SJCRH30 (cell line): ENCODE results near the gene GNGT2. TPM values are rescaled to one million over a fixed set of nuclear protein-coding genes. Genes with fewer than 3 reads are reported as not detected.
"Not testable (repeated sequence)": the region's sequence is repeated elsewhere in the genome, so short reads cannot be mapped to it uniquely, and the experiment has no call there.

ENCODE experiments used
- DNase-seq, 2 experiments: peaks; one replicate each; pipeline ENCODE4 v3.0.0-alpha.2; 2015 to 2020
- H3K27ac ChIP-seq: fragments of 250-450 bp; sonication (Bioruptor Pico); 2 replicates; pipeline ENCODE4 v1.5.1; 2020; ENCODE audit warnings: mild to moderate bottlenecking, moderate library complexity
- H3K27me3 ChIP-seq: fragments of 250-450 bp; sonication (Bioruptor Pico); 2 replicates; pipeline ENCODE4 v1.5.1; 2020; ENCODE audit warnings: mild to moderate bottlenecking, moderate library complexity
- H3K36me3 ChIP-seq: fragments of 250-450 bp; sonication (Bioruptor Pico); 2 replicates; pipeline ENCODE4 v1.5.1; 2020; ENCODE audit warnings: mild to moderate bottlenecking, moderate library complexity
- H3K4me1 ChIP-seq: fragments of 250-450 bp; sonication (Bioruptor Pico); 2 replicates; pipeline ENCODE4 v1.5.1; 2020; ENCODE audit warnings: mild to moderate bottlenecking, moderate library complexity
- H3K4me3 ChIP-seq: fragments of 250-450 bp; sonication (Bioruptor Pico); 2 replicates; pipeline ENCODE4 v1.5.1; 2020; ENCODE audit warnings: mild to moderate bottlenecking, moderate library complexity
- H3K9me3 ChIP-seq: fragments of 250-450 bp; sonication (Bioruptor Pico); replicated peaks from 2 replicates; pipeline ENCODE4 v1.5.1; 2020; ENCODE audit warnings: mild to moderate bottlenecking, moderate library complexity
- total RNA-seq: library from RNA; depleted of rRNA; stranded (reverse); fragments of >200 nt; shearing (Covaris generic); gene quantifications from 2 replicates; pipeline ENCODE4 v1.2.3, GENCODE V29; 2014; rRNA removed

The GNGT2 gene
- total RNA-seq, 1 experiment from 2014 or later = 5.3 TPM

DNA sequence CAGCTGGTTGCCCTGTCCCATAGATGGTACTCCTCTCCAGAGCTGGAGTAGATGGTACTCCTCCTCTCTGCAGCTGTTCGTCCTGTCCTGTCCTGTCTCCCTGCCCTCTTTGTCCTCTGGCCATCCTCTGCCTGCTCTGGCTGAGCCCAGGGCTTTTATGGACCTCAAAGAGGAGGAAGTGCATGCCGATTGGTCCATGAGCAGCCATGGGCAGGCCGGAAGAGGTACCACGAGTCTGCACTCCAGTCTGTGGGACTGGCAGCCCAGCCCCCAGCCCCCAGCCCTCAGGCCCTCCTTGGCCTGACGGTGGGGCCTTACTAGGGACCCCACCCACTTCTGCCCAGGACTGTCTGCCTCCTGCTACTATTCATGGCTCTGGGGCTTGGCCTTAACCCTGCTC is 27.0 kb downstream of the GNGT2 start:
- Histone ChIP-seq H3K36me3 (no peaks in the 10 kb centered on the region), H3K27me3 (no peaks in the 10 kb centered on the region), H3K9me3 (peaks cover 5% of the 10 kb centered on the region; the same call in 1 of the 2 replicates), H3K27ac (no peak overlapping the region), H3K4me3 (no peak overlapping the region), H3K4me1 (no peaks in the 10 kb centered on the region)
- DNase-seq = no peak

- H3K36me3 ChIP-seq = no peaks in the 10 kb centered on the region
- peaks cover 5% of the 10 kb centered on the region; the same call in 1 of the 2 replicates for H3K9me3 ChIP-seq
- H3K4me3 ChIP-seq = no peak overlapping the region
- H3K27me3 ChIP-seq = no peaks in the 10 kb centered on the region
- no peaks in the 10 kb centered on the region for H3K4me1 ChIP-seq
- no peak for DNase-seq
- no peak overlapping the region for H3K27ac ChIP-seq
Measured at GRCh38 chr17:49180998-49181635, 29.3 kb downstream of the GNGT2 start.

GRCh38 chr17:49180303-49180702 is 30.1 kb downstream of the GNGT2 start:
- no peak overlapping the region for H3K27ac ChIP-seq
- H3K4me3 ChIP-seq = no peak overlapping the region
- no peaks in the 10 kb centered on the region for H3K4me1 ChIP-seq
- no peaks in the 10 kb centered on the region for H3K27me3 ChIP-seq
- H3K9me3 ChIP-seq = peaks cover 5% of the 10 kb centered on the region; the same call in 1 of the 2 replicates
- H3K36me3 ChIP-seq = no peaks in the 10 kb centered on the region
- peak; percentile 64 to 83 for DNase-seq

DNA sequence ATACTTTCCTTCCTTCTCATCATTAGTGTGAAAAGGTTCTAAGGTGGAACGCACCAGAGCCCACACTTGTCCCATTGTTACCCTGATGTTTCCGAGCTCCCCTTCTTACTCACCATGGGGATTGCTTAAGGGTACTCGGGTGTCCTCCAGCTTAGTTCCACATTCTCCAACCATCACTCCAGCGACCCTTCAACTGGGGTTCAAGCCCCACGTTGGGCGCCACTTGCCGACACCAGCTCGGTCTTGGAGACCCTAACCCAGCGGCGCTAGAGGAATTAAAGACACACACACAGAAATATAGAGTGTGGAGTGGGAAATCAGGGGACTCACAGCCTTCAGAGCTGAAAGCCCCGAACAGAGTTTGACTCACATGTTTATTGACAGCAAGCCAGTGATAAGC is 34.4 kb downstream of the GNGT2 start:
- not testable (repeated sequence) for H3K4me1 ChIP-seq, H3K4me3 ChIP-seq, H3K27ac ChIP-seq, H3K27me3 ChIP-seq, H3K36me3 ChIP-seq, H3K9me3 ChIP-seq, DNase-seq

GRCh38 chr17:49170711-49171110 is 39.7 kb downstream of the GNGT2 start:
- not testable (repeated sequence) for H3K4me1 ChIP-seq, H3K9me3 ChIP-seq, H3K27me3 ChIP-seq, H3K36me3 ChIP-seq, H3K27ac ChIP-seq, DNase-seq, H3K4me3 ChIP-seq

DNA sequence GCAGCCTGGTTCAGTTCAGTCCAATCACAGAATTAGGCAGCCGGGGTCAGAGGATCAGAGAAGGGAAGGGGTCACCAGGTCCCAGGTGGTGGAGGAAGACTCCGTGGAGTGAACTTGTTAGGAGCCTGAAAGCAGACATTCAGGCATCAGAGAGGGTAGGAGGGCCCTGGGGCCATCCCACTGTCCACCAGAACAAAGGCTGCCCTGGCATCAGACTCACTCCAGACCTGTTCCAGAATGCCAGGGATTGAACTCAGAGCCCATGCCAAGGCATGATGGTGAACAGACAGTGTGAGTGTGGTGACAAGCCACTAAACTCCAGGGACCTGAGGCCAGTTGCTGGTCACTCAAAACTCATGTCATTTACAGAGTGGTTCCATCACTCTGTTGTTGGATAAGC is 40.2 kb downstream of the GNGT2 start:
- DNase-seq = no peak
- H3K4me3 ChIP-seq = no peak overlapping the region
- H3K4me1 ChIP-seq = no peaks in the 10 kb centered on the region
- H3K27ac ChIP-seq = no peak overlapping the region
- H3K9me3 ChIP-seq = peaks cover 3% of the 10 kb centered on the region; the same call in 1 of the 2 replicates
- H3K27me3 ChIP-seq = no peaks in the 10 kb centered on the region; the same call in 1 of the 2 replicates
- H3K36me3 ChIP-seq = no peaks in the 10 kb centered on the region

DNA sequence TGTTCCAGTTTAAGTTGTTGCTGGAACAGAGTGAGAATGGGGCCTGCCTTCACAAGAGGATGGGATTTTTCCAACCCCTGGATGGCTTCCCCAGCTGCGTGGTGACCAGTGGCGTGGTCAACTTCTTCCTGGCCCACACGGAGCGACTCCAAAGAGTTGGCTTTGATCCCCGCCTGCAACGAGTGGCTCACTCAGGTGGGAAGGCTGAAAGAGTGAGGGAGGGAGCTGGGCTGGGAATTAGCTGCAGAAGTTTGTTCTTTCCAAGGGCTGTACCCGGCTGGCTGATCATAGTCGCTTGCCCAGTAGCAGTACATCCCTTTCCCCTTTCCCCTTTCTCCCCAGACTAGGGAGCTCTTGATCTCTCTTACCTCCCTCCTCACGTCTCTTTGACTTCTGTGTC is 41.7 kb downstream of the GNGT2 start:
- H3K27me3 ChIP-seq = no peaks in the 10 kb centered on the region; the same call in 1 of the 2 replicates
- no peak for DNase-seq
- H3K4me1 ChIP-seq = no peaks in the 10 kb centered on the region
- H3K27ac ChIP-seq = no peak overlapping the region
- H3K36me3 ChIP-seq = no peaks in the 10 kb centered on the region
- H3K4me3 ChIP-seq = no peak overlapping the region
- H3K9me3 ChIP-seq = no peaks in the 10 kb centered on the region

DNA sequence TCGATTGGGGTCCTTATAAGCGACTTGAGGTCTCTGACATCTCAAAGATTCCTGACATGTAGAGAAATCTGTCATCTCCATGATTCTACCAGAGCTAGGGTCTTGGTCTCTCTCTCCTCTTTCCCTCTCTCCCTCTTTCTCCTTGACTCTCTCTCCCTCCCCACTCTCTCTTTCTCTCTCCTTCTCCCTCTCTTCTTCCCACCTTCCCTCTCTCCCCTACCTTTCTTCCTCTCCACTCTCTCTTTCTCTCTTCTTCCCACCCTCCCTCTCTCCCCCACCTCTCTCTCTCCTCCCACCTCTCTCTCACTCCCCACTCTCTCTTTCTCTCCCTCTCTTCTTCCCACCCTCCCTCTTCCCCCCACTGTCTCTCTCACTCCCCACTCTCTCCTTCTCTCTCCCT is 45.2 kb downstream of the GNGT2 start:
- H3K4me1 ChIP-seq = no peaks in the 10 kb centered on the region
- DNase-seq = no peak
- H3K9me3 ChIP-seq = no peaks in the 10 kb centered on the region
- no peaks in the 10 kb centered on the region; the same call in 1 of the 2 replicates for H3K27me3 ChIP-seq
- H3K27ac ChIP-seq = no peak overlapping the region
- H3K36me3 ChIP-seq = no peaks in the 10 kb centered on the region
- H3K4me3 ChIP-seq = no peak overlapping the region

DNA sequence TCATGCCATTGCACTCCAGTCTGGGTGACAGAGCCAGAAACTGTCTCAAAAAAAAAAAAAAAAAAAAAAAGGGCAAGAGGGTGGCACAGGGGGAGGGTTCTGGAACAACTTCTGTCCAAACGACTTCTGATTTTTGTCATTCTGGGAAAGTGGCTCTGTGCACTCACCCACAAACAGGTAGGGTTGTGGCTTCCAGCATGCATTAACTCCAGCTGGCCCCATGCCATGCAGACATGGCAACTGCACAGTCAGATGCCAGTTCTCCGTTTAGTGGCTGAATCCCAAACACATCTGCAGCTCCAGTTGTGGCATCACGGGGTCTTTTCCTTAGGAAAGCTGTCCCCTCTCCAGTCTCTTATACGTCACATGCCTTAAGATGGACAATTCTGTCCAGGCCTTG is 47.5 kb downstream of the GNGT2 start:
- H3K4me1 ChIP-seq = no peaks in the 10 kb centered on the region
- no peak overlapping the region for H3K27ac ChIP-seq
- H3K4me3 ChIP-seq = no peak overlapping the region
- H3K36me3 ChIP-seq = no peaks in the 10 kb centered on the region
- no peak for DNase-seq
- no peaks in the 10 kb centered on the region for H3K9me3 ChIP-seq
- peaks cover 2% of the 10 kb centered on the region; the same call in 1 of the 2 replicates for H3K27me3 ChIP-seq

GRCh38 chr17:49157784-49158183 is 52.6 kb downstream of the GNGT2 start:
- H3K4me1 ChIP-seq = no peaks in the 10 kb centered on the region
- H3K36me3 ChIP-seq = no peaks in the 10 kb centered on the region
- peaks cover 4% of the 10 kb centered on the region; the same call in 1 of the 2 replicates for H3K27me3 ChIP-seq
- no peak overlapping the region for H3K27ac ChIP-seq
- H3K9me3 ChIP-seq = no peaks in the 10 kb centered on the region
- DNase-seq = no peak
- no peak overlapping the region for H3K4me3 ChIP-seq

GRCh38 chr17:49156256-49156655 is 54.1 kb downstream of the GNGT2 start:
- no peaks in the 10 kb centered on the region for H3K4me1 ChIP-seq
- peaks cover 4% of the 10 kb centered on the region; the same call in 1 of the 2 replicates for H3K27me3 ChIP-seq
- no peak overlapping the region for H3K27ac ChIP-seq
- H3K4me3 ChIP-seq = no peak overlapping the region
- no peak for DNase-seq
- no peaks in the 10 kb centered on the region for H3K9me3 ChIP-seq
- no peaks in the 10 kb centered on the region for H3K36me3 ChIP-seq

Other genes starting within 250 kb of the GNGT2 start
- gene GIP, start 242.0 kb downstream of the GNGT2 start, total RNA-seq = 0.16 and 0.91 TPM in 2 replicates
- 114 TPM in 2 replicates for gene IGF2BP1, start 213.2 kb downstream of the GNGT2 start, total RNA-seq
- not detected in 2 replicates for gene B4GALNT2, start 77.8 kb downstream of the GNGT2 start, total RNA-seq
- gene ABI3, start 133 bp upstream of the GNGT2 start, total RNA-seq = 3.4 and 4.2 TPM in 2 replicates
- 0.43 TPM in 1 of 2 replicates, not detected in the other for gene PHOSPHO1, start 20.2 kb upstream of the GNGT2 start, total RNA-seq
- 28.2 and 29.2 TPM in 2 replicates for gene ZNF652, start 151.7 kb upstream of the GNGT2 start, total RNA-seq
- 240 and 249 TPM in 2 replicates for gene PHB1, start 204.3 kb upstream of the GNGT2 start, total RNA-seq